NCI-H345 treated with DMSO at 0.1 percent for 48 hours (cell line): ENCODE results near the gene PUDP.
"Not testable (repeated sequence)": the region's sequence is repeated elsewhere in the genome, so short reads cannot be mapped to it uniquely, and the experiment has no call there.

Experiments used
- DNase-seq: peaks from one replicate; lab custom pipeline; 2025; ENCODE audit not compliant: unreplicated experiment; lab: John Stamatoyannopoulos, UW

Gene PUDP

GRCh38 chrX:7045238-7045955, 102.6 kb downstream of the PUDP start:
- DNase-seq, result no peak

GRCh38 chrX:7043796-7044433, 104.0 kb downstream of the PUDP start:
- not testable (repeated sequence) for DNase-seq

GRCh38 chrX:7028246-7028645, 119.7 kb downstream of the PUDP start:
- DNase-seq, result no peak

GRCh38 chrX:7027071-7027470, 120.9 kb downstream of the PUDP start:
- DNase-seq, result no peak

- DNase-seq, result not testable (repeated sequence)
Observed at GRCh38 chrX:7026365-7026764, 121.6 kb downstream of the PUDP start.

GRCh38 chrX:7025471-7025870, 122.5 kb downstream of the PUDP start:
- DNase-seq, result no peak

GRCh38 chrX:7024850-7025249, 123.1 kb downstream of the PUDP start:
- no peak for DNase-seq

- DNase-seq, result not testable (repeated sequence)
Observed at GRCh38 chrX:7022996-7023395, 125.0 kb downstream of the PUDP start.

GRCh38 chrX:7021991-7022390, 126.0 kb downstream of the PUDP start:
- DNase-seq, result no peak

GRCh38 chrX:7019555-7019954, 128.4 kb downstream of the PUDP start:
- DNase-seq, result no peak

- DNase-seq, result not testable (repeated sequence)
Observed at GRCh38 chrX:7012262-7012834, 135.6 kb downstream of the PUDP start.

- DNase-seq, result not testable (repeated sequence)
Observed at GRCh38 chrX:7010897-7011296, 137.1 kb downstream of the PUDP start.

GRCh38 chrX:7007328-7007727, 140.6 kb downstream of the PUDP start:
- DNase-seq, result not testable (repeated sequence)
